Measurements from ENCODE around the gene CREB5.
"Not testable (repeated sequence)": the region's sequence is repeated elsewhere in the genome, so short reads cannot be mapped to it uniquely, and the experiment has no call there.

Gene CREB5

DNA sequence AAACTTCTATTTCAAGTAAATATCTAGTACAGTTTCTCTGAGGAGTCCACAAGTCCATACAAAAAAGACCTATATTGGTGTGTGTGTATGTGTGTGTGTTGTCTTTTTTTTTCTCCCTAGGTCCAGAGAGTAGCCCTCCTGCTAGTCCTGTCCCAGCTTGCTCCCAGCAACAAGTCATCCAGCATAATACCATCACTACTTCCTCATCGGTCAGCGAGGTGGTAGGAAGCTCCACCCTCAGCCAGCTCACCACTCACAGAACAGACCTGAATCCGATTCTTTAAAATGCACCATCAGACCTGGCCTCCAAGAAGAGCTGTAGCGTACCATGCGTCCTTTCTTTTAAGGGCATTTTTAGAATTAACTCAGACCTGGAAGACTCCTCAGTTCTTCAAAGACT lies 406.7 kb downstream of the CREB5 start:
- DNase-seq (ENCODE audit: low read depth in 2 of 2): no peak
- no peak overlapping the region for H3K4me3 ChIP-seq (replicated peaks in 1 of 2; ENCODE audit: low read depth in 2 of 2, low read length in 2 of 2)
- TF ChIP-seq, protein P1, sequence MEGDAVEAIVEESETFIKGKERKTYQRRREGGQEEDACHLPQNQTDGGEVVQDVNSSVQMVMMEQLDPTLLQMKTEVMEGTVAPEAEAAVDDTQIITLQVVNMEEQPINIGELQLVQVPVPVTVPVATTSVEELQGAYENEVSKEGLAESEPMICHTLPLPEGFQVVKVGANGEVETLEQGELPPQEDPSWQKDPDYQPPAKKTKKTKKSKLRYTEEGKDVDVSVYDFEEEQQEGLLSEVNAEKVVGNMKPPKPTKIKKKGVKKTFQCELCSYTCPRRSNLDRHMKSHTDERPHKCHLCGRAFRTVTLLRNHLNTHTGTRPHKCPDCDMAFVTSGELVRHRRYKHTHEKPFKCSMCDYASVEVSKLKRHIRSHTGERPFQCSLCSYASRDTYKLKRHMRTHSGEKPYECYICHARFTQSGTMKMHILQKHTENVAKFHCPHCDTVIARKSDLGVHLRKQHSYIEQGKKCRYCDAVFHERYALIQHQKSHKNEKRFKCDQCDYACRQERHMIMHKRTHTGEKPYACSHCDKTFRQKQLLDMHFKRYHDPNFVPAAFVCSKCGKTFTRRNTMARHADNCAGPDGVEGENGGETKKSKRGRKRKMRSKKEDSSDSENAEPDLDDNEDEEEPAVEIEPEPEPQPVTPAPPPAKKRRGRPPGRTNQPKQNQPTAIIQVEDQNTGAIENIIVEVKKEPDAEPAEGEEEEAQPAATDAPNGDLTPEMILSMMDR (IDR thresholded peaks at IDR 0.05; ENCODE audit: low read depth, low read length): no peak

GRCh38 chr7:28823582-28823981 lies 411.3 kb downstream of the CREB5 start:
- no peak overlapping the region for H3K4me3 ChIP-seq (replicated peaks in 1 of 2; ENCODE audit: low read depth in 2 of 2, low read length in 2 of 2)
- no peak for DNase-seq (ENCODE audit: low read depth in 2 of 2)
- TF ChIP-seq, protein P1 (IDR thresholded peaks at IDR 0.05; ENCODE audit: low read depth, low read length): no peak

GRCh38 chr7:28825817-28826448 lies 413.6 kb downstream of the CREB5 start:
- DNase-seq (ENCODE audit: low read depth in 2 of 2); H3K4me3 ChIP-seq (replicated peaks in 1 of 2; ENCODE audit: low read depth in 2 of 2, low read length in 2 of 2): not testable (repeated sequence)

DNA sequence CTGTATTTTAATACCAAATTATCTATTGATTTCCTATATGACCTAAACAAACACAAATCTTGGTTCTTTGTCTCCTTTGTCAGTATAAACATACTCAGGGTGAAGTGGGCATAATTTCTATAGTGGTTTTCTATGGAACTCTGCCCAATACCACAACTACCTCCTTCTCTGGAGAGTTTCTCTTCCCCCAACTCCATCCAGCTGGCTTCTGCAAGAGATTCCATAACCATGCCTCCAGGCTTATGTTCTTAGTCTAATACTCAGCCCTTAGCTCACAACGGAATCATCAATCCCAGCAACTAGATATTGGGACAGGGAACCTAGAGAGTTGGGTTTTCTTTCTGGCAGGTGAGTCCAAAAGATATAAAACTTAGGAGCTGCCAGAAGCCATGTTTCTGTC lies 418.5 kb downstream of the CREB5 start:
- DNase-seq (ENCODE audit: low read depth in 2 of 2): no peak
- H3K4me3 ChIP-seq (replicated peaks in 1 of 2; ENCODE audit: low read depth in 2 of 2, low read length in 2 of 2): no peak overlapping the region
- TF ChIP-seq, protein P1 (IDR thresholded peaks at IDR 0.05; ENCODE audit: low read depth, low read length): no peak

DNA sequence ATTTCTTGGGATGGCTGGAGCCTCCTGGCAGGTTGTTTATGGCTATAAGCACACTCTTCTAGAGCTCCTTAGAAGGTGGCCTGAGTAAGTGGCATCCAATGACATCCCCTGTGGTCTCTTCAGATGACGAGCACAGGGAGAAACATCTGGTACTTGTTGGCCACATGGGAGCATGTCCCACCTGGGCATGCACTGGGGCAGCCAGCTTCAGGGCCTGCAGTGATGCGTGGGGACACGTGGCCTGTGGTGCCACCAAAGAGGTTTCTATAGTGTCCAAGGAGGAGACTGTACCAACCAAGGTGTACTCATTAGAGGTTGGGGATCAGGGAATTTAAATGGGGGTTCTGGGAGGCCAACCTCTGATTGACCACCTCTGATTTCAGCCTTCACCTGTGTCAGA lies 420.4 kb downstream of the CREB5 start:
- TF ChIP-seq, protein P1 (IDR thresholded peaks at IDR 0.05; ENCODE audit: low read depth, low read length): no peak
- H3K4me3 ChIP-seq (replicated peaks in 1 of 2; ENCODE audit: low read depth in 2 of 2, low read length in 2 of 2): no peak overlapping the region
- DNase-seq (ENCODE audit: low read depth in 2 of 2): no peak

DNA sequence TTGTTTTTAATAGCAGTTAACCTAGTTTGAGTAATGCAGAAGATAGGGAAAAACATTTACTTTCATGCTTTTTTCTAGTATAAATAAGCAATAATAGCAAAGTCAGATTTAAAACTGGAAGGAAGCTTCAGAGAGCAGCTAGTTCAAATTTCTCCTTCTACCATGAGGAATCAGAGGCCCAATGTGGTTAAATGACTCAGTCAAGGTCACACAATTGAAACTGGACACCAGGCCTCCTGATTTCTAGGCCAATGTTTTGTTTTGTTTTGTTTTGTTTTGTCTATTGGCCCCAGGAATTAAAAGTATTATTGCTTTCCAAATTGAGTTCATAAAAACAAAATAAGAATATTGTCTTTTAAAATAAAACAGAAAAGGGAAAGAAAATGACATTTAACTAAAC lies 423.5 kb downstream of the CREB5 start:
- peak in 1 of 2 donors; percentile 70 for DNase-seq (ENCODE audit: low read depth in 2 of 2)
- no peak overlapping the region for H3K4me3 ChIP-seq (replicated peaks in 1 of 2; ENCODE audit: low read depth in 2 of 2, low read length in 2 of 2)
- TF ChIP-seq, protein P1 (IDR thresholded peaks at IDR 0.05; ENCODE audit: low read depth, low read length): no peak

GRCh38 chr7:28836716-28837115 lies 424.4 kb downstream of the CREB5 start:
- H3K4me3 ChIP-seq (replicated peaks in 1 of 2; ENCODE audit: low read depth in 2 of 2, low read length in 2 of 2): no peak overlapping the region
- TF ChIP-seq, protein P1 (IDR thresholded peaks at IDR 0.05; ENCODE audit: low read depth, low read length): no peak
- peak in 1 of 2 donors; percentile 23 for DNase-seq (ENCODE audit: low read depth in 2 of 2)
